Embryonic facial prominence (tissue), 1 donor: ENCODE results near the gene TXNRD2.
"Not testable (repeated sequence)": the region's sequence is repeated elsewhere in the genome, so short reads cannot be mapped to it uniquely, and the experiment has no call there.

Source experiments
- DNase-seq: peaks from one replicate; pipeline ENCODE4 v3.0.0-alpha.2; 2016; ENCODE audit errors: extremely low spot score

TXNRD2 gene

DNA sequence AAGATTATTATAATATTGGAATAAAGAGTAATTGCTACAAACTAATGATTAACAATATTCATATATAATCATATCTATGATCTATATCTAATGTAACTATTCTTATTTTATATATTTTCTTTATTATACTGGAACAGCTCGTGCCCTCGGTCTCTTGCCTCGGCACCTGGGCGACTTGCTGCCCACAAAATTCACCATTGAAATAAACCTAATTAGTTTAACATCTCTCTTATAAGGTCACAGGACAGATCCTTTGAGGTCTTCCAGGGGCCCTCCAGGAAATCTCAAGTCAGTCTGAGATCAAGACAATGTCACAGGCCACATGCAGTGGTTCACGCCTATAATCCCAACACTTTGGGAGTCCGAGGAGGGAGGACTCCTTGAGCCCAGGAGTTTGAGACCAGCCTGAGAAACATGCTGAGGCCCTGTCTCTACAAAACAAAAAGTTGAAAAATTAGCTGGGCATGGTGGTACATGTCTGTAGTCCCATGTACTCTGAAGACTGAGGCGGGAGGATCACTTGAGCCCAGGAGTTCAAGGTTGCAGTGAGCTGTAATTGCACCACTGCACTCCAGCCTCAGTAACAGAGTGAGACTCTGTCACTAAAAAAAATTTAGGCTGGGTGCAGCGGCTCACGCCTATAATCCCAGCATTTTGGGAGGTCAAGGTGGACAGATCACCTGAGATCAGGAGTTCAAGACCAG, 6.6 kb upstream of the TXNRD2 start:
- no peak for DNase-seq

DNA sequence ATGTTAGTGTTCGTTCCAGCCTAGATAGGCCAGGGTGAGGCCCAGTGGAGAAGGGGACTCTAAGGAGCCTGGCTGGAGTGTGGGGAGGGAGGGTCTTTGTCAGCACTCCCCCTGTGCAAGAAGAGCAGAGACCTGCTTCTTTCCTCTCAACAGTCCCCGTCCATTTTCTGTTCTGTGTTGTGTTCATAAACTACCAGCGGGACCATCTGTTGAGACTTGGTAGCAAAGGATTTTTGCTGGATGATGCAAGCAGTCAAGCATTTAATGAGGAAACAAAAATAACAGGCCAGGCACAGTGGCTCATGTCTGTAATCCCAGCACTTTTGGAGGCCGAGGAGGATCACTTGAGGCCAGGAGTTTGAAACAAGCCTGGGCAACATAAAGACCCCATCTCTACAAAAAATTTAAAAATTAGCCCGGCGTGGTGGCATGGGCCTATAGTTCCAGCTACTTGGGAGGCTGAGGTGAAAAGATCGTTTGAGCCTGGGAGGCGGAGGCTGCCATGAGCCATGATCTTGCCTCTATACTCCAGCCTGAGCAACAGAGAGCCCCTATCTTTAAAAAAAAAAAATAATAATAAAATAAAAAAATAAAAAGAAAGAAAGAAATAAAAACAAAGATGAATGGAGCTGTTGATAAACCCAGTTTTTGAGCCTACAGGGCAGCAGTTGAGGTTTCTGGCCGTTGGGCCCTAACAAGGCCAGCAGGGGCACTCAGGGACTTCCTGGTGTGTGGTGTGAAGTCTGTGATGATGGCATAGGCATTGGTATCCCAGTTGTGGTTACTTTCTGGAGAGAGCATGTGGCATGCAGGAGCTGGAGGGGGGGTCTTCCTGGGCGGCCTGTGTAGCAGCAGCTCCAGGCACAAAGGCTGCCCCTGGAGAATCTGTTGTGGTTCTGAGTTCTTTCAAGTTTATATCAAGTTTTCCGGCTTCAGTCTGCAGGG, 1.7 kb upstream of the TXNRD2 start:
- no peak for DNase-seq

DNA sequence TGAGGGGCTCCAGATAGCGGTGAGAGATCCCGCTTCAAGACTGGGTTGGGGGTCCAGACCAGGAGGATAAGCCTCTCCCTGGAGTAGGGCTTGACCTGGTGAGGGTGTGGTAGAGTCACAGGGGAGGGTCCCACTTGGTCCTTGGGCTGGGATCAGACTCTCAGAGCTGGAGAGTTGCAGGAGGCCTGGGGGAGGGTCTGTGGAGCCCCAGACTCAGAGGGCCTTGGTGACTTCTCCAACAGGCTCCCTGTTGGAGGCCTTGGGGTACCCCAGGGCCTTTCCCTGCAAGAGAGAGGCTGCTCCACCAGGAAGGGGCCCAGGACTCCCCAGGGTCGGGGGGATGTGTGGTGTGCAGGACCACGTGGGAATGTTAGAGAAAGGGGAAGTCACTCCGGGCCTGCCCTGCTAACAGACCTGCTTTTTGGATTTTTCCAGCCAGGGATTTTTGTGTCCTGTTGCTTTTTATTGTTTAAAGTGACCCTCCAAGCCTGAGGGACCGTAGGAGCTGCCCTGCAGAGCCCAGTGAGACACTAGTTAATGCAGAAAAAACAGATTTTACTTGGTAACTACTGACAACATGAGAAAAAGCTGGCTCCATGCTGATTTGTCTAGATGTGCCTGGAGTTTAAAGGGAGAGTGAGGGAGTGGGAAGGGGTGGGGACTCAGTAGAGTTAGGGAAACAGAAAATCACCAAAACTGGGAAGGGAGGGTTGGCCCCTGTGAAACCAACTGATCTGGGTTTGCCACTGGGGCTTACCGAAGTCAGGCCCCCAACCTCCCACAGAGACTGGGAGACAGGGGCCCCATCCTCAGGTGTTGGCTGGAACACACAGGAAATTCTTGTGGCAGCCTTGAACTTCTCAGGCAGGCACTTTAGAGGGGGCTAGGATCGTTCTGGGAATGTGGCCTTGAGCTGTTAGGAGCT, 801 bp upstream of the TXNRD2 start:
- peak; percentile 57 for DNase-seq

DNA sequence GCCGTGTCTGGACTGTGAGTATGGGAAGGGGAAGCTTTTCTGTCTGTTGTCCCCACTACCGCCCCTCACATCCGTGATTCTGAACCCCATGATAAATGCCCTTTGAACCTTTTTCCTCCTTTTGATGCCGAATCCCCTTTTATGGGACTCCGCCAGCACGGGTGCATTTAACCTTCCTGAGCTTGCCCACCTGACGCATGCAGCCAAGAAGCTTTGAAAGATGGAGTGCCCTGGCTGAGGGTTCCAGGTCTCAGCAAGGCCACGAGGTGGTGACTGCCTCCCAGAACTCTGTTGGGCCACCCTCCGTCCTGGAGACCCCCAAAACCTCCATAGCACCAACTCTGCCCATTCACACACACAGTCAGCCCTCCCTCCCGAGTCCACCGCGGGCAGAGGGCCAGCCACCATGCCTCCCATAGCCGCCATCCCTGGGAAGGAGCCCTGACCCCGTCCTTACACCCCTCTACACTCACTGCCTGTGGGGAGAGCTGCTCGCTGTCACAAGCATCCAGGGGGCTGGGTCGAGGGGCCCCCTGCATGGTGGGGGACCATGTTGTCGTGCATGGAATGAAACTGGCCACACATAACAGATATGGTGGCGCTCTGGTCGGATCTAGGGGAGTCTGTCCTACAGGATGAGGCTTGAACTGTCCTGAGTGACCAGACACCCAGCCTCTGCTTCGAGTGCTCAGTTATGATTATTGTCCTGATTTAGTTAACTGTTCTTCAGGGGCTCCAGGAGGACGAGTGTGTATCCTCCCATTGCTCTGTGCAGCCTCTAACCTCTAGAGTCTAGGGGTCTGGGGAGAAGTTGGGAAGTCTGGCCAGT, 868 bp downstream of the TXNRD2 start:
- DNase-seq = no peak

DNA sequence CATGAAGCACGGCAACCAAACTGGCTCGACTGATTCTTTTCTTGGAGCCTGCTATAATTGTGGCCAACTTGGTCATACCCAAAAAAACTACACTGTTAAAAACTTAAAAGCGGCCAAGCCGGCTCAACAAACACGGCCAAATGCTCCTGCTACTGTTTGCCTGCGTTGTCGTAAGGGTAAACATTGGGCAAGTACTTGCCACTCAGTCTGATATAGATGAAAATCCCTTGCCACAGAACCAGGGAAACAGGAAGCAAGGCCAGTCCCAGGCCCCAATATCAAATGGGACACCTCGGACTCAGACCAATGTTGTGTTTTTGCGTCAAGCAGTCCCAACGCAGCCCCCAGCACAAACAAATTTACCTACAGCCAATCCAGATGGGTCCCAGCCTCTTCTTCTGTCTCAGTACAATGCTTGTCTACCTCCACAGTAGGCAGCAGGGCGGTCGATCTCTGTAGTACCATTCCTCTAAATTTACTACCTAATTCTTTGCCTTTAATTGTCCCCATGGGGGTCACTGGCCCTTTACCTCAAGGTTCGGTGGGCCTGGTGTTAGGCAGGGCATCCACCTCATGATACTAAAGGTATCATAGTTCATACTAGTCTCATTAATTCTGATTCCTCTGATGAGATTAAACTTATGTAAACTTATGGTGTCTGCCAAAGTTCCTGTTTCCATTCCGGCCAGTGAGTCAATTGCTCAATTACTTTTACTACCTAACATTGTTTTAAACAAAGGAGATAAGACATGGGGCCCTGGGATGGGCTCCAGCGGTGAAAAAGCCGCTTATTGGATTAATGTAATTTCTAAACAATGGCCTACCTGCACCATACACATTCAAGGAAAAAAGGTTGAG, 3.8 kb downstream of the TXNRD2 start:
- DNase-seq = no peak

DNA sequence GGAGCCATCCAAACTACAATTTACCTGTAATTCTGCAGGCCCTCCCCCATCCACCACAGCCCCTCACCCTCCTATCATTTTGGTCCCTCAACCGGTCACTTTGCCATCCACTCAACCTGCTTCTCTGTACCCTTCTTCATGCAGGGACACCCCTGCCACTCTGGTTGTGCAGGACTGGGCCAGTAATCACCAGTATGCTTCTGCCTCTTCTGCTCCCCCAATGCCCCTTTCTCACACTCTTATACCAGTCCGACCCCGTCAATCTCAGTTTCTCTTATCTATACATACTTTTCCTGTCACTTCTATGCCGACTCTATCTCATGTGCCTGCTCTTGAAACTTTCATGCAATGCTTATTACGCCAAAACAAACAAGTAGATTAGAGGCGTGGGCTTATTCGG, 5.1 kb downstream of the TXNRD2 start:
- DNase-seq = no peak

DNA sequence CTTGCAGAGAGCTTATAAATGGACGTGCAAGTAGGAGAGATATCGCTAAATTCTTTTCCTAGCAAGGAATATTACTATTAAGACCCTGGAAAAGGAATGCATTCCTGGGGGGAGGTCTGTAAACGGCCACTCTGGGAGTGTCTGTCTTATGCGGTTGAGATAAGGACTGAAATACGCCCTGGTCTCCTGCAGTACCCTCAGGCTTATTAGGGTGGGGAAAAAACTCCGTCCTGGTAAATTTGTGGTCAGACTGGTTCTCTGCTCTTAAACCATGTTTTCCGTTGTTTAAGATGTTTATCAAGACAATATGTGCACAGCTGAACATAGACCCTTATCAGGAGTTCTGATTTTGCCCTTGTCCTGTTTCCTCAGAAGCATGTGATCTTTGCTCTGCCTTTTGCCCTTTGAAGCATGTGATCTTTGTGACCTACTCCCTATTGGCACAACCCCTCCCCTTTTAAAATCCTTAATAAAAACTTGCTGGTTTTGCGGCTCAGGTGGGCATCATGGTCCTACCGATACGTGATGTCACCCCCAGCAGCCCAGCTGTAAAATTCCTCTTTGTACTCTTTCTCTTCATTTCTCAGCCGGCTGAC, 6.4 kb downstream of the TXNRD2 start:
- DNase-seq = not testable (repeated sequence)

DNA sequence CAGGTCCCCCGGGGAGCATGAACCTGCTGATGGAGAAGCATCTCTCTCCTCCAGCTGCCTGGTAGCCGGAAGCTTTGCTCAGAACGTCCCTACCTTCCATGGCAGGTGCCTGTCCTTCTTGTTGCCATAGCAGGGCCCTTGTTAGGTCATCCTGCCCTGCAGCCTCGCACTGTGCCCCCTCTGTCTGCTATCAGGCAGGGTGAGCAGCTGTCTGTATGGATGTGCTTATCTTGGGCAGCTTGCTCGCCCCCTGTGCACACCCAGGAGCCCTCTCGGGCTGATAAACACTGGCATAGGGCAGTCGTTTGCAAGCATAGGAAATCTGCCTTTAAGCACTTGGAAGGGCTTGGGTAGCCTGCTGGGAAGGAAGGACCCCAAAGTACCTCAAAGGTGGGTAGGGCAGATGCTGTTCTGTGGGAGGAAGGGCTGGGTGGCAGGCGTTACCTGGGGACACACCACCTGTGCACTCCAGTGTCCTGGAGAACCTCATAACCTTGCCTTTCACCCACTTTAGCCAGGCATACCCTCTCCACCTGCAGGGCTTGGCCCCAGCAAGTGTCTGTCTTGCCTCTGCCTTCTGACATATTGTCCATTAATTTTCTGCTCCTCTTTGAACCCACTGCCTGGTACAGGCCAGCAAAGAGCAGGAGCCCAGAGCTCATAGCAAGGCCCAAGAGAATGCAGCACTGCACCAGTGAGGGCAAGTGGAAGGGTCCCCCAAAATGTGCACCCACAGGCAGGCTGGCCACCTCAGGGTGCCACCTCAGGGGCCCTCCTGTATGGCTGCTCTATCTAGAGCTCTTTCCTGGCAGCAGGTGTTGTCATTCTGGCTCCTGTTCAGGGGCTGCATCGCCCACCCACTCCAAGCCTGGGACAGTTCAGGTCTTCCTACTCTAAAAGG, 8.0 kb downstream of the TXNRD2 start:
- DNase-seq = no peak

DNA sequence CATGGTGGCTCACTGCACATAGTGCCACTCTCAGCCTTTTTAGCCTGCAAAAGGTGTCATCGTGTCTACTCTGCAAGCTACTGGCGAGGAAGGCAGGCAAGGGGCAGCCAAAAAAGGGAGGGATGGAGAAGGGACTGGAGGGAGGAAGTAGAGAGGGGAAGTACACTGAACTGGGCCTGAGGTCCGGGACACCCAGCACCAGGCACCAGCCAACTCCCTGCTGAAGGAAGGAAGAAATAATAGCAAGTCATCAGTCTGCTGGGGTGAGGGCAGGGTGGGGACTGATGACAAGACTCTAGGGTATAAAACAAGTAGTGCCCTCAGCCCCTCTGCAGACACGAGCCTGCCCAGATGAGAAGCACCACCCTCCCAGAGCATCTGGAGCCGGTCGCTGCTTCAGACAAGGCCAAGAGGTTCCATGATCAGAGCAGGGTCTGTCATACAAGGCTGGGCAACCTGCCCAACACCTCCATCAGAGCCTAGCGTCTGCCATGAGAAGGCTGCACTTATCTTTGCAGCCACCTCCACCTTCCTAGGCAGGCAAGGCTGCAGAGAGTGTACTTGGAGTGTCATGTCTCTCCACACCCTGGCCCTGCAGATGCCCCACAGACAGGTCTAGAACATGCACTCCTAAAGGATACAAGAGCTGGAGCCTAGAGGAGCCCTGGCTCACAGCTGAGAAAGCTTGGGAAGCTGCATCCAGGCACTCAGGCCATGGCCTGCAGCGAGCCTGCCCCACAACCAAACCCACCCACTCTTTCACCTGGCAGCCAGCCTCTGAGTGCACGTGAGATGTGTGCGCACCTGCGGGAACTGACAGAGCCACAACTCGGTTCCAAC, 9.0 kb downstream of the TXNRD2 start:
- no peak for DNase-seq

DNA sequence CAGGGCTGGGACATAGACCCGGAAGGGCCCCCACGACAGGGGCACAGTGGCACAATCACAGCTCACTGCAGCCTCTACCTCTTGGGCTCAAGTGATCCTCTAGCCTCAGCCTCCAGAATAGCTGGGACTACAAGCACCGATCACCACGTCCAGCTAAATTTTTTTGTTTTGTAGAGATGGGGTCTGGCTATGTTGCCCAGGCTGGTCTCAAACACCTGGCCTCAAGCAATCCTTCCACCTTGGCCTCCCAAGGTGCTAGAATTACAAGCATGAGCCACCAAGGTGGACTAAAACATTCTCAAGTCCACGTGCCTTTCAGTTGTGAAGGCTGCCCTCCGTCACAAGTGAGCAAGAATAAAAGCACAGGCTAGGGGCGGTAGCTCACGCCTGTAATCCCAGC, 10.1 kb downstream of the TXNRD2 start:
- no peak for DNase-seq

DNA sequence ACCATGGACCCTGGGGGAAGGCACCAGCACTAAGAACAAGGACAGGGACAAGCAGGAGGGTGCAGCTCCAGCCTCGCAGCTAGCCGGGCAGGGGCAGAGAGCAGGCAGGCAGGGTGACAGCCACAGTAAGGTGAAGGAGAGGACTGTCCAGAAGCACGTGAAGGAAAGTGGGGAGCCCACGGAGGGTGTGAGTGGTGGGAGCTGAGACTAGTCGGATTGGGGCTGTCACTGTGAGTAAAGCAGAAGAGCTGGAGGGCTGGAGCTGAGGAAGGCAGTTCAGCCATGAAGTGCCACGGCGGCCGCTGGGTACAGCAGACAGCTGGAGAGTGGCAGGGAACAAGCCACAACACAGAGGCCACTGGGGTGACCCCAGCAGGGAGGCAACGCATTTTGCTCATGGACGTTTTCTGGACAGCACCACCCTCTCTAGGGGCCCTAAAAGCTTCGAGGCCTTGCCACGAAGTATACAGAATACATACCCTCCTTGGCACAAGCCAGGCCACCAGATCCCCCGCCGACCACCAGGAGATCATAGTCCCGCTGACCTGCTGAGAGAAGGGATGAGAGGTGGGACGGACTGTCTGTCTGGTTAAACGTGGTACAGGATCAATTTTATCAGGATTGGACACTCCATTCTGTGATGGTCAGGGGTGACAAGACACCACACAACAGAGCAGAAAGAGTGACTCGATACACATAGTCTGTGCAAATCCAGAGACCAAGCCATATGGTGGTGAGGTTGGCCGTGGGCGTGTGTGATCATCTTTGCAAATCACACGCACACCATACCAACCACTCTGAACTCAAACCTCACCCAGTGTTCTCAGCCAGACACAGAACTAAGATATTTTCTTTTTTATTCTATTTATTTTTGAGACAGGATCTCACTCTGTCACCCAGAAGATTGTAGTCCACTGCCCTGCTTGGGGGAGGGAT, 10.8 kb downstream of the TXNRD2 start:
- no peak for DNase-seq

DNA sequence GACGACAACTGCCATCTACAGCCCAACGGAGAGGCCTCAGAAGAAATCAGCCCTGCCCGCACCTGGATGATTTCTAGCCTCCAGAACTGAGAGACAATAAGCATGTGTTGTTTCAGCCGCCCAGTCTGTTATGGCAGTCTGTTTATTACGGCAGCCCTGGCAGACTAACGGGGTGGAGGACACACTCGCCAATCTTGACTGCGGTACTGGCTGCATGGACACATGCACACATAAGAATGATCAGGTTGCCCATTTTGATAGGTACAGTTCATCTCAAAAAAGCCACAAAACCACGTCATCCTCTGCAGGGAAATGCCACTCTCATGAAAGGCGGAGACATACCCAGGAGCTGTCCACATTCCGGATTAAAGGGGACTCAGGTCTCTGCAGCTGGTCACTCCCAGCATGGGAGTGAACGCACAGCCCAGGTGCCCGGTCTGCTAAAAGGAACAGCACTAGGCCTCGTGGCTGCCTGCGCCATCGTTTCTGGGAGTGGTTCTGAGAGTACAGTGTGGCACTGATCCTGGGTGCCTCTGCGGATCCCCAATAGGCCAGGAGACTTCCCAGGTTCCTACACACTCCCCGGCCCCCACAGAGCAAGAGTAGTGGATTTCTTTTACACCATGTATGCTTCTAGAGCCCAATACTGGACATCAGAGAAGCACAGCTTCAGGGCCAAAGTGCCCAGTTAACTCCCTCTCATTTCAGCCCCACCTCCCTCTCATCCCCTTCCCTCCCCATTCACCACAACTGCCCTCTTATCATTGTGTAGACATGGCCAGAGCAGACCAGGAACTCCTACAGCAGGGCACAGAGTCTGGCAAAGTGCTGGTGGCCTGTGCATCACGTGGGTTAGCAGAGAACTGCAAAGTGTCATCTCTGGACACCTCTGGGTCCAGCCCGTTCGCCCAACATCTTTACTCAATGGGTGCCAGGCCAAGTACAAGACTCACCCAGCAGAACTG, 11.8 kb downstream of the TXNRD2 start:
- no peak for DNase-seq

DNA sequence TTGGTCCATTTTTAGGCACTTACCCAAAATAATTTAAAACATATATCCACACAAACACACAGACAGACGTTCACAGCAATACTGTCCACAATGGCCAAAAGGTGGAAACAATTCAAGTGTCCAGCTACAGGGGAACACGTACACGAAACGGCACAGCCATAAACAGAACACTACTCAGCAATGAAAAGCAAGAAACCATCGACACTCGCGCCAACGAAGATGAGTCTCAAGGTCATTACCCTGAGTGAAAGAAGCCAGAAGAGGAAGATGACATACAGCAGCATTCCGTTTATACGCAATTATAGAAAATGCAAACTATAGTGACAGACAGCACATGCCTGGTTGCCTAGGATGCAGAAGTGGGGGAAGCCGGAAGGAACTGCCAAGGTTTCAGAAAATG, 13.4 kb downstream of the TXNRD2 start:
- DNase-seq = no peak

DNA sequence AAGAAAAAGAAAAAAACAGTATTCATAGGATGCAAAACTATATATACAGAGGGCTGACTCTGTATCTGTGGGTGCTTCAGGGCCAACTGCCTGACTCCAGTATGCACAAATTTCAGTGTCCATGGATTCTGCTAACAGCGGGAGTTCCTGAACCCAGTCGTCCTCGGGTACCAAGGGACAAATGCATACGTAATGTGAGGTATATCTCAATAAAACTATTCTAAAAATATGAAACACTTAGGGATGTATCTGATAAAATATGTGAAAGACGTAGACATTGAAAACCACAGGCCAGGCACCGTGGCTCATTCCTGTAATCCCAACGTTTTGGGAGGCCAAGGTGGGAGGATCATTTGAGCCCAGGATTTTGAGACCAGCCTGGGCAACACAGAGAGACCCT, 13.9 kb downstream of the TXNRD2 start:
- no peak for DNase-seq

DNA sequence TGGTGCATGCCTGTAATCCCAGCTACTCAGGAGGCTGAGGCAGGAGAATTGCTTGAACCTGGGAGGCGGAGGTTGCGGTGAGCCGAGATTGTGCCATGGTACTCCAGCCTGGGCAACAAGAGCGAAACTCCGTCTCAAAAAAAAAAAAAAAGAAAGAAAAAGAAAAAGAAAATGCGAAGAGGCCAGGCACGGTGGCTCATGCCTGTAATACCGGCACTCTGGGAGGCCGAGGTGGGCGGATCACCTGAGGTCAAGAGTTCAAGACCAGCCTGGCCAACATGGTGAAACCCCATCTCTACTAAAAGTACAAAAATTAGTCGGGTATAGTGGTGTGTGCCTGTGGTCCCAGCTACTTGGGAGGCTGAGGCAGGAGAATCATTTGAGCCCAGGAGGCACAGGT, 15.6 kb downstream of the TXNRD2 start:
- not testable (repeated sequence) for DNase-seq
